ENCODE measurements around the gene GMPPA. TPM values are rescaled to one million over a fixed set of nuclear protein-coding genes. Genes with fewer than 3 reads are reported as not detected.

GMPPA gene
- total RNA-seq, 1 donor, result 46.0 TPM

DNA sequence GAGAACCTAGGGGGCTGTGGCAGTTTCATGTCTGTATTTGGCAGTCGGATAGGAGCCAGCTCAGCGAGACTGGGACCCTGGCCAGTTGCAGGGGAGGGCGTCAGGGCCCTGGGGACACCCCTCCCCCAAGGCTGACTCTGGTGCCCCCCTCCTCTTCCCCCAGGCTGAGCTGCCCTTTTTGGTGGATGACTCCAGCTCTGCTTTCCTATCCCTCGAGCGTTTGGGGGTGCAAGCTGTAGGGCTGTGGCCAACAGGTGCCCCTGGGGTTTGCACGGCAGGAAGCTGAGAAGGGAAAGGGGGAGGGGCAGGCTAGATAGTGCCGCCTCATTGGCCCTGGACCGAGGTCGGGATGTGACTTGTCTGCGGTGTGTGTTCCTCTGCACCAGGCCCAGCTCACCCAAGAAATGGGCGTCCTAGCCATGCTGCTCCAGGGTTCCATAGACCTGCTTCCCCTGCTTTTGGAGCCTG is 37.6 kb upstream of the GMPPA start:
- Histone ChIP-seq H3K9me3 (ENCODE audit: low read depth, low read length) (no peaks in the 10 kb centered on the region), H3K4me1 (ENCODE audit: insufficient read depth, low read length) (peaks cover 27% of the 10 kb centered on the region), H3K4me2 (ENCODE audit: insufficient read depth, low read length) (peak overlapping the region; percentile 44), H3K79me2 (ENCODE audit: insufficient read depth, low read length) (no peaks in the 10 kb centered on the region), H3K27me3 (ENCODE audit: insufficient read depth, low read length) (no peaks in the 10 kb centered on the region), H4K20me1 (ENCODE audit: insufficient read depth, low read length) (no peaks in the 10 kb centered on the region), H2AFZ (ENCODE audit: low read length) (no peak overlapping the region), H3K4me3 (ENCODE audit: insufficient read depth, low read length) (no peak overlapping the region), H3K27ac (ENCODE audit: low read depth, low read length) (peak overlapping the region; percentile 17), H3K36me3 (ENCODE audit: insufficient read depth, low read length) (peaks cover 48% of the 10 kb centered on the region)
- peak; percentile 94 for DNase-seq (ENCODE audit: insufficient read length, low spot score, missing footprints)
- no peak for TF ChIP-seq CTCF (IDR thresholded peaks at IDR 0.05; ENCODE audit: extremely low read depth, low read depth, low read length)

GRCh38 chr2:219461669-219462068 is 37.0 kb upstream of the GMPPA start:
- Histone ChIP-seq H3K36me3 (ENCODE audit: insufficient read depth, low read length) (peaks cover 50% of the 10 kb centered on the region), H3K79me2 (ENCODE audit: insufficient read depth, low read length) (no peaks in the 10 kb centered on the region), H3K27me3 (ENCODE audit: insufficient read depth, low read length) (no peaks in the 10 kb centered on the region), H3K9me3 (ENCODE audit: low read depth, low read length) (no peaks in the 10 kb centered on the region), H3K4me3 (ENCODE audit: insufficient read depth, low read length) (no peak overlapping the region), H2AFZ (ENCODE audit: low read length) (no peak overlapping the region), H4K20me1 (ENCODE audit: insufficient read depth, low read length) (no peaks in the 10 kb centered on the region), H3K27ac (ENCODE audit: low read depth, low read length) (peak overlapping the region; percentile 17), H3K4me2 (ENCODE audit: insufficient read depth, low read length) (no peak overlapping the region), H3K4me1 (ENCODE audit: insufficient read depth, low read length) (peaks cover 27% of the 10 kb centered on the region)
- DNase-seq (ENCODE audit: insufficient read length, low spot score, missing footprints), result no peak
- TF ChIP-seq CTCF (IDR thresholded peaks at IDR 0.05; ENCODE audit: extremely low read depth, low read depth, low read length), result no peak

GRCh38 chr2:219462349-219462748 is 36.3 kb upstream of the GMPPA start:
- TF ChIP-seq CTCF (IDR thresholded peaks at IDR 0.05; ENCODE audit: extremely low read depth, low read depth, low read length), result no peak
- peaks cover 27% of the 10 kb centered on the region for H3K4me1 ChIP-seq (ENCODE audit: insufficient read depth, low read length)

GRCh38 chr2:219464286-219465032 is 34.2 kb upstream of the GMPPA start:
- Histone ChIP-seq H3K4me3 (ENCODE audit: insufficient read depth, low read length) (no peak overlapping the region), H3K9me3 (ENCODE audit: low read depth, low read length) (no peaks in the 10 kb centered on the region), H4K20me1 (ENCODE audit: insufficient read depth, low read length) (no peaks in the 10 kb centered on the region), H3K4me1 (ENCODE audit: insufficient read depth, low read length) (peaks cover 29% of the 10 kb centered on the region), H3K79me2 (ENCODE audit: insufficient read depth, low read length) (no peaks in the 10 kb centered on the region), H3K36me3 (ENCODE audit: insufficient read depth, low read length) (peaks cover 46% of the 10 kb centered on the region), H3K27ac (ENCODE audit: low read depth, low read length) (no peak overlapping the region), H3K27me3 (ENCODE audit: insufficient read depth, low read length) (no peaks in the 10 kb centered on the region), H2AFZ (ENCODE audit: low read length) (no peak overlapping the region), H3K4me2 (ENCODE audit: insufficient read depth, low read length) (no peak overlapping the region)
- DNase-seq (ENCODE audit: insufficient read length, low spot score, missing footprints), result no peak
- TF ChIP-seq CTCF (IDR thresholded peaks at IDR 0.05; ENCODE audit: extremely low read depth, low read depth, low read length), result no peak

More at GRCh38 chr2:219462349-219462748, 36.3 kb upstream of the GMPPA start:
- Histone ChIP-seq H2AFZ (ENCODE audit: low read length) (no peak overlapping the region), H3K36me3 (ENCODE audit: insufficient read depth, low read length) (peaks cover 47% of the 10 kb centered on the region), H3K27me3 (ENCODE audit: insufficient read depth, low read length) (no peaks in the 10 kb centered on the region), H3K4me3 (ENCODE audit: insufficient read depth, low read length) (no peak overlapping the region), H4K20me1 (ENCODE audit: insufficient read depth, low read length) (no peaks in the 10 kb centered on the region), H3K27ac (ENCODE audit: low read depth, low read length) (no peak overlapping the region), H3K4me2 (ENCODE audit: insufficient read depth, low read length) (no peak overlapping the region), H3K79me2 (ENCODE audit: insufficient read depth, low read length) (no peaks in the 10 kb centered on the region), H3K9me3 (ENCODE audit: low read depth, low read length) (no peaks in the 10 kb centered on the region)
- no peak for DNase-seq (ENCODE audit: insufficient read length, low spot score, missing footprints)
